ENCODE measurements around the gene ASXL2.

GRCh38 chr2:25711675-25712354 lies 166.5 kb downstream of the ASXL2 start:
- no peak for TF ChIP-seq CTCF (conservative IDR thresholded peaks at IDR 0.05)
- TF ChIP-seq EZH2 (IDR thresholded peaks at IDR 0.05; ENCODE audit: low read depth), result no peak

Data from PC-9 (cell line).